ENCODE results near the gene PCDH19. TPM values are rescaled to one million over a fixed set of nuclear protein-coding genes. Genes with fewer than 3 reads are reported as not detected.

Gene PCDH19
- total and polyA plus RNA-seq, 8 donors = under 0.01 to 1.3 (median 0.22) TPM; not detected in 2

- Histone ChIP-seq H3K4me1 (no peaks in the 10 kb centered on the region), H3K27me3 (peaks cover 0 to 4% (median 0%) of the 10 kb centered on the region in 3 donors), H3K27ac (no peak overlapping the region), H3K4me3 (no peak overlapping the region), H3K36me3 (no peaks in the 10 kb centered on the region), H3K9me3 (no peaks in the 10 kb centered on the region)
- no peak for DNase-seq
- WGBS, 5 donors = 57 to 86% (median 63%) methylated on average over 3 of the region's 3 CpGs
- no peak for TF ChIP-seq POLR2AphosphoS5 (IDR thresholded peaks at IDR 0.05)
- TF ChIP-seq, protein P1, sequence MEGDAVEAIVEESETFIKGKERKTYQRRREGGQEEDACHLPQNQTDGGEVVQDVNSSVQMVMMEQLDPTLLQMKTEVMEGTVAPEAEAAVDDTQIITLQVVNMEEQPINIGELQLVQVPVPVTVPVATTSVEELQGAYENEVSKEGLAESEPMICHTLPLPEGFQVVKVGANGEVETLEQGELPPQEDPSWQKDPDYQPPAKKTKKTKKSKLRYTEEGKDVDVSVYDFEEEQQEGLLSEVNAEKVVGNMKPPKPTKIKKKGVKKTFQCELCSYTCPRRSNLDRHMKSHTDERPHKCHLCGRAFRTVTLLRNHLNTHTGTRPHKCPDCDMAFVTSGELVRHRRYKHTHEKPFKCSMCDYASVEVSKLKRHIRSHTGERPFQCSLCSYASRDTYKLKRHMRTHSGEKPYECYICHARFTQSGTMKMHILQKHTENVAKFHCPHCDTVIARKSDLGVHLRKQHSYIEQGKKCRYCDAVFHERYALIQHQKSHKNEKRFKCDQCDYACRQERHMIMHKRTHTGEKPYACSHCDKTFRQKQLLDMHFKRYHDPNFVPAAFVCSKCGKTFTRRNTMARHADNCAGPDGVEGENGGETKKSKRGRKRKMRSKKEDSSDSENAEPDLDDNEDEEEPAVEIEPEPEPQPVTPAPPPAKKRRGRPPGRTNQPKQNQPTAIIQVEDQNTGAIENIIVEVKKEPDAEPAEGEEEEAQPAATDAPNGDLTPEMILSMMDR (IDR thresholded peaks at IDR 0.05) = no peak
- no peak for TF ChIP-seq POLR2A (IDR thresholded peaks at IDR 0.05)
- TF ChIP-seq EP300 (IDR thresholded peaks at IDR 0.05) = no peak
- intact Hi-C loops (cut with DNase I; ENCODE audit: low total_unique reads) = no loop called here
These were observed 28.5 kb downstream of the PCDH19 start for GRCh38 chrX:100381619-100382018.

- Histone ChIP-seq H3K4me3 (no peak overlapping the region), H3K36me3 (no peaks in the 10 kb centered on the region), H3K27me3 (peaks cover 0 to 4% (median 0%) of the 10 kb centered on the region in 3 donors), H3K27ac (no peak overlapping the region), H3K9me3 (no peaks in the 10 kb centered on the region), H3K4me1 (no peaks in the 10 kb centered on the region)
- intact Hi-C loops (cut with DNase I; ENCODE audit: low total_unique reads) = no loop called here
- DNase-seq = peak in 1 of 2 donors; percentile 41
- TF ChIP-seq POLR2A (IDR thresholded peaks at IDR 0.05) = no peak
- TF ChIP-seq POLR2AphosphoS5 (IDR thresholded peaks at IDR 0.05) = no peak
- no peak for TF ChIP-seq EP300 (IDR thresholded peaks at IDR 0.05)
- TF ChIP-seq, protein P1 (IDR thresholded peaks at IDR 0.05) = peak in 2 of 7 experiments; percentile 14 to 28
- 7 to 15% (median 11%) methylated on average over 7 of the region's 7 CpGs for WGBS, 5 donors
These were observed 30.6 kb downstream of the PCDH19 start for GRCh38 chrX:100379388-100379986.

DNA sequence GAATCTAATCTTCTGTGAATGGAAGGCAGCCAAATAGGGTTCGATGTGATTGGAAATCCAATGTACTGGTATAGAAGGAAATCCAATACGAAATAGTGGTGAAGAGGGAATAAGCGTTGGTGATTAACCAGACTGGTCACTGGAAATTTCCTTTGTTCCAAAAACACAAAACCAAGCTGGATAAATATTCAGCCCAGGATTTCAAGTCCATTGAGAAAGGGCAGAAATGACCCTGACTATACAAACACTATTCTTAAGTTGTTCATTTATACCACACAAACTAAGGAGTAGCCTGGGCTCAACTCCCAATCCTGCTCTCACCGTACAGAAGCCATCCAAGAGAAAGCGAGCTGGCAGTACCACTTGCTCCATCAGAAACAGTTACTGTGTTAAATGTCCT is 32.2 kb downstream of the PCDH19 start:
- TF ChIP-seq EP300 (IDR thresholded peaks at IDR 0.05) (no peak), POLR2AphosphoS5 (IDR thresholded peaks at IDR 0.05) (no peak), POLR2A (IDR thresholded peaks at IDR 0.05) (no peak)
- TF ChIP-seq, protein P1 (IDR thresholded peaks at IDR 0.05) = no peak
- intact Hi-C loops (cut with DNase I; ENCODE audit: low total_unique reads) = no loop called here
- Histone ChIP-seq H3K36me3 (no peaks in the 10 kb centered on the region), H3K4me3 (no peak overlapping the region), H3K9me3 (no peaks in the 10 kb centered on the region), H3K4me1 (no peaks in the 10 kb centered on the region), H3K27ac (no peak overlapping the region), H3K27me3 (peaks cover 0 to 4% (median 0%) of the 10 kb centered on the region in 3 donors)
- 78 to 89% (median 88%) methylated on average over 5 of the region's 5 CpGs for WGBS, 5 donors
- no peak for DNase-seq

DNA sequence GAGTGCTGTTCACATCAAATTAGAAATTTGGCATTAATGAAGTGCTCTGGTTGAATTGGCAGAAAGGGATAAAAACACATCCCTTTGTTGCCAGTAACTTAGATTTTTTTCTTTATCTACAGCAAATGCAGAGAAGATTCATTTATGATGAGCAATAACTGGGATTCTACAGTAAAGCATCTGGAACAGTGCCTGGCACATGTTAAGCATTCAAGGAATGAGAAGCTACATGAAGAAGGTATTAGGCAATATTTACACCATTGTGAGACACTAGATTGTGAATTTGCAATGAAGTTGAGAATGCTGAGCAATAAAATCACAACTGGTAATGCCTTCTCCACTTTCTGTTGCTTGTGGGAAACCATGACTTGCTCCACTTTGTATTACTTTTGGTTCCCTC is 33.5 kb downstream of the PCDH19 start:
- no peaks in the 10 kb centered on the region for H3K4me1 ChIP-seq
- H3K4me3 ChIP-seq = no peak overlapping the region
- H3K27me3 ChIP-seq = peaks cover 0 to 4% (median 0%) of the 10 kb centered on the region in 3 donors
- no peaks in the 10 kb centered on the region for H3K9me3 ChIP-seq
- H3K27ac ChIP-seq = no peak overlapping the region
- no peaks in the 10 kb centered on the region for H3K36me3 ChIP-seq
- TF ChIP-seq, protein P1 (IDR thresholded peaks at IDR 0.05) = no peak
- TF ChIP-seq EP300 (IDR thresholded peaks at IDR 0.05) (no peak), POLR2AphosphoS5 (IDR thresholded peaks at IDR 0.05) (no peak), POLR2A (IDR thresholded peaks at IDR 0.05) (no peak)
- intact Hi-C loops (cut with DNase I; ENCODE audit: low total_unique reads) = no loop called here
- no peak for DNase-seq
